ENCODE measurements around the gene TMIE.

GRCh38 chr3:46680298-46680826, 20.8 kb upstream of the TMIE start:
- TF ChIP-seq, protein P1, sequence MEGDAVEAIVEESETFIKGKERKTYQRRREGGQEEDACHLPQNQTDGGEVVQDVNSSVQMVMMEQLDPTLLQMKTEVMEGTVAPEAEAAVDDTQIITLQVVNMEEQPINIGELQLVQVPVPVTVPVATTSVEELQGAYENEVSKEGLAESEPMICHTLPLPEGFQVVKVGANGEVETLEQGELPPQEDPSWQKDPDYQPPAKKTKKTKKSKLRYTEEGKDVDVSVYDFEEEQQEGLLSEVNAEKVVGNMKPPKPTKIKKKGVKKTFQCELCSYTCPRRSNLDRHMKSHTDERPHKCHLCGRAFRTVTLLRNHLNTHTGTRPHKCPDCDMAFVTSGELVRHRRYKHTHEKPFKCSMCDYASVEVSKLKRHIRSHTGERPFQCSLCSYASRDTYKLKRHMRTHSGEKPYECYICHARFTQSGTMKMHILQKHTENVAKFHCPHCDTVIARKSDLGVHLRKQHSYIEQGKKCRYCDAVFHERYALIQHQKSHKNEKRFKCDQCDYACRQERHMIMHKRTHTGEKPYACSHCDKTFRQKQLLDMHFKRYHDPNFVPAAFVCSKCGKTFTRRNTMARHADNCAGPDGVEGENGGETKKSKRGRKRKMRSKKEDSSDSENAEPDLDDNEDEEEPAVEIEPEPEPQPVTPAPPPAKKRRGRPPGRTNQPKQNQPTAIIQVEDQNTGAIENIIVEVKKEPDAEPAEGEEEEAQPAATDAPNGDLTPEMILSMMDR (IDR thresholded peaks at IDR 0.05) = no peak
- TF ChIP-seq POLR2A (IDR thresholded peaks at IDR 0.05) = no peak
- no peak for TF ChIP-seq EP300 (IDR thresholded peaks at IDR 0.05)

Measured in tibial nerve (tissue), 4 donors.